Muscle layer of colon (tissue), 2 donors: ENCODE results near the gene MS4A14.
"Not testable (repeated sequence)": the region's sequence is repeated elsewhere in the genome, so short reads cannot be mapped to it uniquely, and the experiment has no call there.

Experiments
- H3K27ac ChIP-seq: one replicate; pipeline ENCODE4 v1.7.0; 2013; ENCODE audit warnings: low read depth, mild to moderate bottlenecking, low read length, moderate library complexity
- H3K27me3 ChIP-seq, 2 donors: one replicate each; pipeline ENCODE4 v1.7.0; 2013; ENCODE audit warnings: low read length in 2 of 2, mild to moderate bottlenecking in 2 of 2; ENCODE audit not compliant: insufficient read depth in 2 of 2, control insufficient read depth in 1 of 2
- H3K36me3 ChIP-seq: one replicate; pipeline ENCODE4 v1.7.0; 2013; ENCODE audit warnings: mild to moderate bottlenecking, low read length; ENCODE audit not compliant: insufficient read depth
- H3K4me1 ChIP-seq: one replicate; pipeline ENCODE4 v1.7.0; 2013; ENCODE audit warnings: mild to moderate bottlenecking, low read length; ENCODE audit not compliant: insufficient read depth
- H3K4me3 ChIP-seq, 2 donors: one replicate each; pipeline ENCODE4 v1.7.0; 2013; ENCODE audit warnings: low read length in 2 of 2, low read depth in 1 of 2, mild to moderate bottlenecking in 1 of 2, moderate library complexity in 1 of 2
- H3K9ac ChIP-seq: one replicate; pipeline ENCODE4 v1.7.0; 2013; ENCODE audit warnings: low read length
- H3K9me3 ChIP-seq: one replicate; pipeline ENCODE4 v1.7.0; 2013; ENCODE audit warnings: mild to moderate bottlenecking, low read length
- donor health status: abdominal sarcoma.
- donor health status: Adenocarcinoma of cecum.

The MS4A14 gene

GRCh38 chr11:60396382-60396781, at the start of gene MS4A14:
TSS of gene MS4A14 (plus strand) at chr11:60396459. CDS start at chr11:60396579, 120 bp downstream.
- Histone ChIP-seq H3K4me1 (no peaks in the 10 kb centered on the region), H3K36me3 (no peaks in the 10 kb centered on the region), H3K27ac (no peak within 1 kb of the TSS)

DNA sequence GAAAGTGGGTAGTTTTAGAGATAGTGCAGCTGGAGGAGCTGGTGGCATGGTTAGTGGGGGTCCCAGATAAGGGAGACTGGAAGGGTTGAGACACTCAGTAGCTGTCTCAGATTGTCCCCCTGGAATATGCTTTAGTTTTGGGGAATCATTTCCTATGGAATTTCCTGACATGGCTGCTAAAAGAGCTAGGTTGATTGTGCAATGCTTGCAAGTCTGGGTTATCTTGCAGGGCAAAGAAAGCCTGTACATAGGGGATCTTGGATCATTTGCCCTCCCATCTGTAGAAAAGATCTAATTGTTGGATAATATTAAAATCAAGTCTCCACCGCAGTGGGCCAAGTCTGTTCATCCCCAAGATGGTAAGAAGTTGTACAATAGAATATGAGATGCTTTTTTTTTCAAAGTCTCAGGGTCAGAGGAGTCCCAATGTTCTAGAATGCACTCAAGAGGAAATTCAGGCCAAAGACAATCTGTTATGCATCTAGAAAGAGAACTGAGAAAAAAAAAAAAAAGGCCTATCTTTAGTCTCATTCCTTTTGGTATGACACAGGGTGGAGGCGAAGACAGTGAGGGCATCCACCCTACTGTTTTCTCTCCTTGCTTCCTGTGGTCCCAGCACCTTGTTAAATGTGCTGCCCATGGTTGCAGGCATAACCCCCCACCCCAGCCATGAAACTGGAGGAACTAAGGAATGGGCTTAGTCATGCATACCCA, 49.0 kb upstream of the MS4A14 start:
- Histone ChIP-seq H3K27me3 (no peaks in the 10 kb centered on the region), H3K9ac (no peak overlapping the region), H3K4me3 (no peak overlapping the region), H3K9me3 (no peaks in the 10 kb centered on the region), H3K36me3 (no peaks in the 10 kb centered on the region), H3K4me1 (no peaks in the 10 kb centered on the region), H3K27ac (no peak overlapping the region)

More at GRCh38 chr11:60396382-60396781, at the start of gene MS4A14:
- H3K9me3 ChIP-seq, result no peaks in the 10 kb centered on the region
- no peak within 1 kb of the TSS for H3K4me3 ChIP-seq
- H3K9ac ChIP-seq, result no peak within 1 kb of the TSS
- no peaks in the 10 kb centered on the region for H3K27me3 ChIP-seq

DNA sequence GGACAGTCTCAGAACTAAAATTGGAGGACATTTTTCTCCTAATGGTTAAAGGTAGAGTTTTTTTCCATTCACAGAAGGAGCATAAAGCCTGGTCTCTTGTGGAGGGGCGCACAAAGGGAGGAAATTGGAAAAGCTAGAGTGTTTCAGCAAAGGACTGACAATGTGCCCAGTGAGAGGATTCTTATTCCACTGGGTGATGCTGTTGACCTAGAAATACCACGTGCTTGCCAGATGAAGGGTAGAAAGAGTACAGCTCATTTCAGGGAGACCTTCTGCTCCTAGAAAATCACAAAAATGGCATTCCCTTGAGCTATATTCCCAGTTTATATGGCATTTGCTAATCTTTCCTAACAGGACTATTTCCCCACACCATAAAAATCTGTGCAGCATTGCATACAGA, 48.1 kb upstream of the MS4A14 start:
- no peak overlapping the region for H3K27ac ChIP-seq
- H3K4me1 ChIP-seq, result no peaks in the 10 kb centered on the region
- no peaks in the 10 kb centered on the region for H3K27me3 ChIP-seq
- no peak overlapping the region for H3K4me3 ChIP-seq
- no peak overlapping the region for H3K9ac ChIP-seq
- H3K36me3 ChIP-seq, result no peaks in the 10 kb centered on the region
- no peaks in the 10 kb centered on the region for H3K9me3 ChIP-seq

- Histone ChIP-seq H3K4me3 (no peak overlapping the region), H3K27me3 (no peaks in the 10 kb centered on the region), H3K36me3 (no peaks in the 10 kb centered on the region), H3K27ac (no peak overlapping the region), H3K4me1 (no peaks in the 10 kb centered on the region), H3K9ac (no peak overlapping the region), H3K9me3 (no peaks in the 10 kb centered on the region)
These were observed 46.3 kb upstream of the MS4A14 start for GRCh38 chr11:60349990-60350389.

DNA sequence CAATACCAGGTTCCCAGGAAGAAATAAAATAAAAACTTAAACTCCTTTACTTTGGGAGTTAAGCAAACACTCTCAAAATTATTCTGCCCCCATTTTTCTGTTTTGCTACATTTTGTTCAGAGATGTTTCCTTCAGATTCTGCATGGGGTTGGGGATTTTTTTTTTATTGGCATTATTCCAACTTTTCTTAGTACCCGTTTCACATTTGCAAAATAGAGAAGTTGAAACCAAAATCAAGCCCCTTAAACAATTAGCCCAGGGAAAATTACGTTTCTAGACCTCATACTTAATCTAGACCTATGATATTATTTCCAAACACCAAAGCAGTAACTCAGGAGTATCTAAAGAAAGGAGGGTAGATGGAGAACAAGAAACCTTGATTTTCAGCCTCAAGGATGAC, 38.5 kb upstream of the MS4A14 start:
- no peaks in the 10 kb centered on the region for H3K27me3 ChIP-seq
- H3K27ac ChIP-seq, result no peak overlapping the region
- no peak overlapping the region for H3K9ac ChIP-seq
- no peaks in the 10 kb centered on the region for H3K4me1 ChIP-seq
- no peak overlapping the region for H3K4me3 ChIP-seq
- H3K36me3 ChIP-seq, result no peaks in the 10 kb centered on the region
- H3K9me3 ChIP-seq, result no peaks in the 10 kb centered on the region

DNA sequence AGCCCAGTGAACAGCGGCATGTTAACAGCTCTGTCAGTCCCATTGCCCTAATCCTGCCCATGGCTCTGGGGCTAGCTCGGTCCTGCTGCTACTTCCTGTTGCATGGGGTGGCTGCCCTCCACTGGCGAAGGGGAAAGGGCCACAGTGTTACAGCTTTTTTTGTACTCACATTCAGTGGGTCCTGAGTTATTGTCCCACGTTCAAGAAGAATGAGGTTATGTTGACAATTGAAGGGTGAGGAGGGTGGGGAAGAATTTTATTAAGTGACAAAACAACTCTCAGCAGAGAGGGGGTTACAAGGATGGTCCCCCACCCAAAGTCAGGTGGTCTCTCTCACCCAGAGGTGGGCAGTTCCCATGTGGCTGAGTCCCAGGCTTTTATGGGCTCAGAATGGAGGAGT, 35.6 kb upstream of the MS4A14 start:
- no peaks in the 10 kb centered on the region for H3K9me3 ChIP-seq
- H3K27ac ChIP-seq, result no peak overlapping the region
- H3K4me1 ChIP-seq, result no peaks in the 10 kb centered on the region
- H3K4me3 ChIP-seq, result no peak overlapping the region
- H3K9ac ChIP-seq, result no peak overlapping the region
- H3K36me3 ChIP-seq, result no peaks in the 10 kb centered on the region
- H3K27me3 ChIP-seq, result no peaks in the 10 kb centered on the region

GRCh38 chr11:60362241-60362640, 34.0 kb upstream of the MS4A14 start:
- H3K9ac ChIP-seq, result no peak overlapping the region
- no peaks in the 10 kb centered on the region for H3K27me3 ChIP-seq
- H3K36me3 ChIP-seq, result no peaks in the 10 kb centered on the region
- no peak overlapping the region for H3K4me3 ChIP-seq
- H3K4me1 ChIP-seq, result no peaks in the 10 kb centered on the region
- H3K27ac ChIP-seq, result no peak overlapping the region
- H3K9me3 ChIP-seq, result no peaks in the 10 kb centered on the region

GRCh38 chr11:60363542-60364470, 32.5 kb upstream of the MS4A14 start:
- Histone ChIP-seq H3K9ac (no peak overlapping the region), H3K4me3 (no peak overlapping the region), H3K4me1 (no peaks in the 10 kb centered on the region), H3K27ac (no peak overlapping the region), H3K36me3 (no peaks in the 10 kb centered on the region), H3K27me3 (no peaks in the 10 kb centered on the region), H3K9me3 (no peaks in the 10 kb centered on the region)

GRCh38 chr11:60366262-60366904, 29.9 kb upstream of the MS4A14 start:
- not testable (repeated sequence) for H3K27ac ChIP-seq, H3K27me3 ChIP-seq, H3K36me3 ChIP-seq, H3K9me3 ChIP-seq, H3K4me3 ChIP-seq, H3K4me1 ChIP-seq, H3K9ac ChIP-seq

DNA sequence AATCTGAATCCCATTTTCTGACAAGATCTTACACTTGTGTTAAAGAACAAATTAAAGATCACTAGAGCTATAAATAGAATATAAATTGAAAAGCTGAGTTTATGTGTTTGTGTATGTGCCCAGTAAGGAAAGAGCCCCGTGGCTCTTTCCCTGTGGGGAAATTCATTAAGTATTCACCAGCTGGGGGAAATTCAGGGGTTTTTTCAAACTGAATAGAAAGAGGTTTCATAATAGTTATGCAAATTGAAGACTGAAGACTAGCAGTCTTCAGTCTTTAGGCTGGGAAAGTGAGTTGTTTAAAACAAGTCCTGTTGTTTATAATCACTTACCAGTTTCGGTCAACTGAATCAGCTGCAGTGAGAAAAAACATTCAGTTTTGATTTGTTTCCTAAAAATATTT, 29.2 kb upstream of the MS4A14 start:
- Histone ChIP-seq H3K9me3 (no peaks in the 10 kb centered on the region), H3K9ac (no peak overlapping the region), H3K4me3 (no peak overlapping the region), H3K27me3 (no peaks in the 10 kb centered on the region), H3K36me3 (no peaks in the 10 kb centered on the region), H3K27ac (no peak overlapping the region), H3K4me1 (no peaks in the 10 kb centered on the region)

DNA sequence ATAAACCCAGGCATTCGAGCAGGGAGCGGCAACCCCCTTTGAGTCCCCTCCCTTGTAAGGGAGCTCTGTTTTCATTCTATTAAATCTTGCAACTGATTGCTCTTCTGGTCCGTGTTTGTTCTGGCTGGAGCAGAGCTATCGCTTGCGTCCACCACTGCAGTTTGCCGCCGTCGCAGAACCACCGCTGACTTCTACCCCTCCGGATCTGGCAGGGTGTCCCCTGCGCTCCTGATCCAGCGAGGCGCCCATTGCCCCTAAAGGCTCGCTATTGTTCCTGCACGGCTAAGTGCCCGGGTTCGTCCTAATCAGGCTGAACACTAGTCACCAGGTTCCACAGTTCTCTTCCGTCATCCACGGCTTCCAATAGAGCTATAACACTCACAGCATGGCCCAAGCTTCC, 28.4 kb upstream of the MS4A14 start:
- Histone ChIP-seq H3K4me1 (no peaks in the 10 kb centered on the region), H3K9ac (no peak overlapping the region), H3K36me3 (no peaks in the 10 kb centered on the region), H3K27me3 (no peaks in the 10 kb centered on the region), H3K4me3 (no peak overlapping the region), H3K9me3 (no peaks in the 10 kb centered on the region), H3K27ac (no peak overlapping the region)
